Parathyroid adenoma (tissue), 2 donors: ENCODE results near the gene MUC16.
"Not testable (repeated sequence)": the region's sequence is repeated elsewhere in the genome, so short reads cannot be mapped to it uniquely, and the experiment has no call there.

ENCODE experiments used
- H2AFZ ChIP-seq: fragments of 300-600 bp; sonication (generic); one replicate; pipeline ENCODE4 v1.7.0; 2017; ENCODE audit warnings: antibody characterized with exemption, mild to moderate bottlenecking
- H3K27ac ChIP-seq: fragments of 300-600 bp; sonication (generic); one replicate; pipeline ENCODE4 v1.7.0; 2017
- H3K27me3 ChIP-seq: fragments of 300-600 bp; sonication (generic); one replicate; pipeline ENCODE4 v1.7.0; 2017; ENCODE audit warnings: low read length; ENCODE audit not compliant: control insufficient read depth, insufficient read depth
- H3K36me3 ChIP-seq: fragments of 300-600 bp; sonication (generic); one replicate; pipeline ENCODE4 v1.7.0; 2017; ENCODE audit warnings: low read length; ENCODE audit not compliant: control insufficient read depth, insufficient read depth
- H3K4me1 ChIP-seq: fragments of 300-600 bp; sonication (generic); one replicate; pipeline ENCODE4 v1.7.0; 2017; ENCODE audit warnings: control low read depth
- H3K4me2 ChIP-seq: fragments of 300-600 bp; sonication (generic); one replicate; pipeline ENCODE4 v1.7.0; 2017; ENCODE audit warnings: low read length
- H3K4me3 ChIP-seq: fragments of 300-600 bp; sonication (generic); one replicate; pipeline ENCODE4 v1.7.0; 2017; ENCODE audit warnings: low read depth, low read length
- H3K79me2 ChIP-seq: fragments of 300-600 bp; sonication (generic); one replicate; pipeline ENCODE4 v1.7.0; 2017; ENCODE audit warnings: control low read depth
- H3K9ac ChIP-seq: fragments of 300-600 bp; sonication (generic); one replicate; pipeline ENCODE4 v1.7.0; 2017; ENCODE audit warnings: mild to moderate bottlenecking
- H3K9me3 ChIP-seq: fragments of 300-600 bp; sonication (generic); one replicate; pipeline ENCODE4 v1.7.0; 2017; ENCODE audit warnings: low read length; ENCODE audit not compliant: control insufficient read depth
- TF ChIP-seq, protein P1 (sequence below): fragments of 300-600 bp; sonication (generic); IDR thresholded peaks from one replicate; pipeline ENCODE4 v1.7.0; 2017; ENCODE audit warnings: antibody characterized with exemption, mild to moderate bottlenecking
- donor health status: primary hyperparathyroidism.

The MUC16 gene

DNA sequence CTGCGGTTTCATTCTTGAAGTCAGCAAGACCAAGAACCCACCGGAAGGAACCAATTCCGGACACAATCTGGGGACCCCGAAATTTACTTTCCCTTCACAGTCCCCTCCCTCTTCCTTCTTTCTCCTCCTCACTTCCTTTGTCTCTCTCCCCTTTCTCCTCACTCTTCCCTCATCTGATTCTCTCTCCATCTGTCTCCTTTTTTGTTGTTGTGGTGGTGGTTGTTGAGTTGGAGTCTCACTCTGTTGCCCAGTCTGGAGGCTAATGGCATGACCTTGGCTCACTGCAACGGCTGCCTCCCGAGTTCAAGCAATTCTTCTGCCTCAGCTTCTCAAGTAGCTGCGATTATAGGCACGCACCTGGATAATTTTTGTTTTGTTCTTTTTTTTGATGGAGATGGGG lies 44.0 kb upstream of the MUC16 start:
- no peaks in the 10 kb centered on the region for H3K9me3 ChIP-seq
- peaks cover 4% of the 10 kb centered on the region for H3K27me3 ChIP-seq
- H3K4me1 ChIP-seq = no peaks in the 10 kb centered on the region
- no peak overlapping the region for H2AFZ ChIP-seq
- H3K4me2 ChIP-seq = no peak overlapping the region
- no peak overlapping the region for H3K27ac ChIP-seq
- H3K4me3 ChIP-seq = no peak overlapping the region
- H3K9ac ChIP-seq = no peak overlapping the region
- TF ChIP-seq, protein P1, sequence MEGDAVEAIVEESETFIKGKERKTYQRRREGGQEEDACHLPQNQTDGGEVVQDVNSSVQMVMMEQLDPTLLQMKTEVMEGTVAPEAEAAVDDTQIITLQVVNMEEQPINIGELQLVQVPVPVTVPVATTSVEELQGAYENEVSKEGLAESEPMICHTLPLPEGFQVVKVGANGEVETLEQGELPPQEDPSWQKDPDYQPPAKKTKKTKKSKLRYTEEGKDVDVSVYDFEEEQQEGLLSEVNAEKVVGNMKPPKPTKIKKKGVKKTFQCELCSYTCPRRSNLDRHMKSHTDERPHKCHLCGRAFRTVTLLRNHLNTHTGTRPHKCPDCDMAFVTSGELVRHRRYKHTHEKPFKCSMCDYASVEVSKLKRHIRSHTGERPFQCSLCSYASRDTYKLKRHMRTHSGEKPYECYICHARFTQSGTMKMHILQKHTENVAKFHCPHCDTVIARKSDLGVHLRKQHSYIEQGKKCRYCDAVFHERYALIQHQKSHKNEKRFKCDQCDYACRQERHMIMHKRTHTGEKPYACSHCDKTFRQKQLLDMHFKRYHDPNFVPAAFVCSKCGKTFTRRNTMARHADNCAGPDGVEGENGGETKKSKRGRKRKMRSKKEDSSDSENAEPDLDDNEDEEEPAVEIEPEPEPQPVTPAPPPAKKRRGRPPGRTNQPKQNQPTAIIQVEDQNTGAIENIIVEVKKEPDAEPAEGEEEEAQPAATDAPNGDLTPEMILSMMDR = no peak
- H3K36me3 ChIP-seq = no peaks in the 10 kb centered on the region
- no peaks in the 10 kb centered on the region for H3K79me2 ChIP-seq

DNA sequence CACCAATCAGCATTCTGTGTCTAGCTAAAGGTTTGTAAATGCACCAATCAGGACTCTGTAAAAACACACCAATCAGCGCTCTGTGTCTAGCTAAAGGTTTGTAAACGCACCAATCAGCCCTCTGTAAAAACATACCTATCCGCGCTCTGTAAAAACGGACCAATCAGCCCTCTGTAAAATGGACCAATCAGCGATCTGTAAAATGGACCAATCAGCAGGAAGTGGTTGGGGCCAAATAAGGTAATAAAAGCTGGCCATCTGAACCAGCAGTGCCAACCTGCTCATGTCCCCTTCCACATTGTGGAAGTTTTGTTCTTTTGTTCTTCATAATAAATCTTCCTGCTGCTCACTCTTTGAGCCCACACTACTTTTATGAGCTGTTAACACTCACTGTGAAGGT lies 43.5 kb upstream of the MUC16 start:
- H3K4me3 ChIP-seq, H3K27me3 ChIP-seq, H3K9me3 ChIP-seq, H3K4me2 ChIP-seq, H2AFZ ChIP-seq, H3K9ac ChIP-seq, H3K36me3 ChIP-seq, H3K4me1 ChIP-seq, H3K79me2 ChIP-seq, H3K27ac ChIP-seq: not testable (repeated sequence)

DNA sequence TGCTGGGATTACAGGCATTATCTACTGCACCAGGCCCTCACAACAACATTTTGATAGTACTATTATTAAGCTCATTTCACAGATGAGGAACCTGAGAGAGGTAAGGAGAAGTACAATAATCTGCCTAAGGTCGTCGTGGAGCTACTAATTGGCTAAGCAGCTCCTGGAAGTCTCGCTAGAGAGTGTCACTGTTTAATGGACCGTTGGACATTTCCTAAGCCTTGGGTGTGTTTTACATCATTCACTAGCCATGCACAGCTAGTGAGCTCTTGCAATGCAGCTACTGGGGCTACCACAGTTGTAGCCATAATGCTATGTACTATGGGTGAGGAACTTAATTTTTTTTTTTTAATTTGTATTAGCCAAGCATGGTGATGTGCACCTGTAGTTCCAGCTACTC lies 42.7 kb upstream of the MUC16 start:
- H3K4me2 ChIP-seq = no peak overlapping the region
- TF ChIP-seq, protein P1 = no peak
- H3K36me3 ChIP-seq = no peaks in the 10 kb centered on the region
- no peak overlapping the region for H3K4me3 ChIP-seq
- H2AFZ ChIP-seq = no peak overlapping the region
- H3K27me3 ChIP-seq = peaks cover 4% of the 10 kb centered on the region
- H3K79me2 ChIP-seq = no peaks in the 10 kb centered on the region
- H3K9me3 ChIP-seq = no peaks in the 10 kb centered on the region
- H3K4me1 ChIP-seq = no peaks in the 10 kb centered on the region
- H3K9ac ChIP-seq = no peak overlapping the region
- H3K27ac ChIP-seq = no peak overlapping the region

DNA sequence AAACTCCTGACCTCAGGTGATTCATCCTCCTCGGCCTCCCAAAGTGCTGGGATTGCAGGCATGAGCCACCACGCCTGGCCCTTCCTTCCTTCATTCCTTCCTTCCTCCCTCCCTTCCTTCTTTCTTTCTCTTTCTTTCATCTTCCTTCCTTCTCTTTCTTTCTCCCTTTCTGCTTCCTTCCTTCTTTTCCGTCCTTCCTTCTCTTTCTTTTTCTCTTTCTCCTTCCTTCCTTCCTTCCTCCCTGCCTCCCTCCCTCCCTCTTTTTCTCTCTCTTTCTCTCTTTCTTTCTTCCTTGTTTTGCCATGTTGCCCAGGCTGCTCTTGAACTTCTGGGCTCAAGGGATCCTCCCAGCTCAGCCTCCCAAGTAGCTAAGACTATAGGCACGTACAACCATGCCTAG lies 36.5 kb upstream of the MUC16 start:
- Histone ChIP-seq H2AFZ (no peak overlapping the region), H3K9ac (no peak overlapping the region), H3K27ac (no peak overlapping the region), H3K4me1 (no peaks in the 10 kb centered on the region), H3K4me3 (no peak overlapping the region), H3K27me3 (no peaks in the 10 kb centered on the region), H3K9me3 (no peaks in the 10 kb centered on the region), H3K79me2 (no peaks in the 10 kb centered on the region), H3K4me2 (no peak overlapping the region), H3K36me3 (no peaks in the 10 kb centered on the region)
- TF ChIP-seq, protein P1 = no peak

DNA sequence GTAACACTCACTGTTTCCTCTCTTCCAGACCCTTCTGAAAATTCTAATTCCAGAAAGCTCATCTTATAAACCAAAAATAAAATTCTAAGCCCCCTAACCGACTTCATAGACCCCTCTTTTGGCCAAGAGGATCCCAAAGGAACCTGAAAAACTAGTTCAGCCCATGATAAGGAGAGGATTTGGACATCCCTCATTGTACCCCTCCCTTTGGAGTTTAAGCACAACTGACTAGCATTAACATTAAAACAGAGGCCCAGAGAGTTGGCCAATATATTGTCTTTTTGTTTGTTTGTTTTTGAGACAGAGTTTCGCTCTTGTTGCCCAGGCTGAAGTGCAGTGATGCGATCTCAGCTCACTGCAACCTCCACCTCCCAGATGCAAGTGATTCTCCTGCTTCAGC lies 34.2 kb upstream of the MUC16 start:
- TF ChIP-seq, protein P1 = no peak
- no peaks in the 10 kb centered on the region for H3K36me3 ChIP-seq
- H3K27ac ChIP-seq = no peak overlapping the region

More for the DNA sequence above, 34.2 kb upstream of the MUC16 start:
- no peak overlapping the region for H2AFZ ChIP-seq
- H3K9me3 ChIP-seq = no peaks in the 10 kb centered on the region
- H3K27me3 ChIP-seq = no peaks in the 10 kb centered on the region
- H3K4me1 ChIP-seq = no peaks in the 10 kb centered on the region
- H3K4me2 ChIP-seq = no peak overlapping the region
- no peak overlapping the region for H3K4me3 ChIP-seq
- H3K9ac ChIP-seq = no peak overlapping the region
- H3K79me2 ChIP-seq = no peaks in the 10 kb centered on the region
